Fibroblast of skin of right quadriceps (primary cell): ENCODE data around the gene RTP5.

Source experiments
- DNase-seq: peaks from one replicate; pipeline ENCODE4 v3.0.0-alpha.2; 2013

RTP5 gene

GRCh38 chr2:241858206-241859016, 11.1 kb upstream of the RTP5 start, which contains the start of gene PDCD1:
Gene PDCD1 (minus strand): TSS chr2:241858894. CDS start chr2:241858838, 56 bp downstream.
- no peak for DNase-seq

DNA sequence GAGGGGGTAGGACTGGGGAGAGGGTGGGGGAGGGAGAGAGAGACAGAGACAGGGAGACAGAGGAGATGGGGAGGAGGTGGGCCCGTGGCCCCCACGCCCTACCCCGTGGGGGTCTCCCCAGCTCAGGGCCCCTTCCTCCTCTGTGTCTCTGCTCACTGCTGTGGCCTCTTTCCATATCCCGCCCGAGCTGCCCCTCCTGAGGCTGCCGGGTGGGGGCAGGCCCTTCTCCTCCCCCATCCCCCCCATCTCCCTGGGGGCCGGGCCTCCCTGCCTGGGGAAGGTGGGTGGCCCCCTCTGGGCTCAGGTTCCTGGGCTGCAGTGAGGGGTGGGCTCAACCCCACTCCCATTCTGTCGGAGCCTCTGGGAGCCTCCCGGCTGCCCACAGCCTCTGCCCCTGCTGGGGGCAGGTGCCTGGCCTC, 10.5 kb upstream of the RTP5 start:
- no peak for DNase-seq

- no peak for DNase-seq
Observed at GRCh38 chr2:241859436-241860183, 9.9 kb upstream of the RTP5 start.

GRCh38 chr2:241860184-241861078, 9.1 kb upstream of the RTP5 start:
- DNase-seq: no peak

- DNase-seq: no peak
Observed at GRCh38 chr2:241861264-241861663, 8.3 kb upstream of the RTP5 start.

GRCh38 chr2:241862093-241862492, 7.4 kb upstream of the RTP5 start:
- no peak for DNase-seq

GRCh38 chr2:241862775-241863535, 6.6 kb upstream of the RTP5 start:
- no peak for DNase-seq

- peak; percentile 28 for DNase-seq
Observed at GRCh38 chr2:241863536-241863954, 6.0 kb upstream of the RTP5 start.

- no peak for DNase-seq
Observed at GRCh38 chr2:241864168-241864849, 5.2 kb upstream of the RTP5 start.

- no peak for DNase-seq
Observed at GRCh38 chr2:241864850-241865213, 4.7 kb upstream of the RTP5 start.

- DNase-seq: no peak
Observed at GRCh38 chr2:241865416-241865956, 4.0 kb upstream of the RTP5 start.

DNA sequence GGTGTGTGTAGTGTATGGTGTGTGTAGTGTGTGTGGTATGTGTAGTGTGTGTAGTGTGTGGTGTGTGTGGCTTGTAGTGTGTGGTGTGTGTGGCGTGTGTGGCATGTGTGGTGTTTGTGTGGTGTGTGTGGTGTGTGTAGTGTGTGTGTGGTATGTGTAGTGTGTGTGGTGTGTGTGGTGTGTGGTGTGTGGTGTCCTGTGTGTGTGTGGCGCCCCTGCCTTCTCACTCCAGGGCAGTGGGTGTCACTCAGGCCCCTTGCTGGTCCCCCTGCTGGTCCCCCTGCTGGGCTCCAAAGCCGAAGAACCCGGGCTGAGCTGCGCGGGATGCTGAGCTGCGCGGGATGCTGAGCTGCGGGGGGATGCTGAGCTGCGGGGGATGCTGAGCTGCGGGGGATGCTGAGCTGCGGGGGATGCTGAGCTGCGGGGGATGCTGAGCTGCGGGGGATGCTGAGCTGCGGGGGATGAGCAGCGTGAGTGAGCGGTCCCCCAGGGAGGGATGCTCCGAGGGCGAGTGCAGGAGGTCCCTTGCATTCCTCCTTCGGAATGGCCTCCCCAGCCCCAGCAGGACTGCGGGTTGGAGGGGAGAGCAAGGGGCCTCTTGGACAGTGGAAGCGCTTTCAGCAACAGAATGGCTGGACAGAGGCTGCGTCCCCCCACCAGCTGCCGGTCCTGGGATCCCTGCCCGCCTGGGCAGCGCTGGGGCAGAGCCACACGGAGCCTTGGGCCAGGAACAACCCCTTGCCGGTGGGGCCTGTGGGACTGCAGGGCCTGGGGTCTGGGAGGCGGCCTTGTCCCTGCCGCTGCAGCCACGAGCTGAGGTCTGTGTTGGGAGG, 3.4 kb upstream of the RTP5 start:
- DNase-seq: no peak

GRCh38 chr2:241866790-241867645, 2.5 kb upstream of the RTP5 start:
- DNase-seq: no peak

GRCh38 chr2:241867776-241868420, 1.6 kb upstream of the RTP5 start:
- DNase-seq: no peak

- DNase-seq: no peak
Observed at GRCh38 chr2:241868661-241869081, 858 bp upstream of the RTP5 start.

- DNase-seq: no peak
Observed at GRCh38 chr2:241870081-241870541, 582 bp downstream of the RTP5 start.

- DNase-seq: no peak
Observed at GRCh38 chr2:241870611-241871537, 1.3 kb downstream of the RTP5 start.
